GM18519 (cell line): Measurements from ENCODE around the gene PLCH1.

Experiments used
- ATAC-seq: cut with Tn5 transposase; IDR thresholded peaks from one replicate; pipeline ENCODE4 v1.9.1; 2021; ENCODE audit warnings: mild to moderate bottlenecking, moderate library complexity; ENCODE audit not compliant: unreplicated experiment, low FRiP score

PLCH1 gene

GRCh38 chr3:155745795-155746550 lies 1.1 kb upstream of the PLCH1 start:
- no peak for ATAC-seq

DNA sequence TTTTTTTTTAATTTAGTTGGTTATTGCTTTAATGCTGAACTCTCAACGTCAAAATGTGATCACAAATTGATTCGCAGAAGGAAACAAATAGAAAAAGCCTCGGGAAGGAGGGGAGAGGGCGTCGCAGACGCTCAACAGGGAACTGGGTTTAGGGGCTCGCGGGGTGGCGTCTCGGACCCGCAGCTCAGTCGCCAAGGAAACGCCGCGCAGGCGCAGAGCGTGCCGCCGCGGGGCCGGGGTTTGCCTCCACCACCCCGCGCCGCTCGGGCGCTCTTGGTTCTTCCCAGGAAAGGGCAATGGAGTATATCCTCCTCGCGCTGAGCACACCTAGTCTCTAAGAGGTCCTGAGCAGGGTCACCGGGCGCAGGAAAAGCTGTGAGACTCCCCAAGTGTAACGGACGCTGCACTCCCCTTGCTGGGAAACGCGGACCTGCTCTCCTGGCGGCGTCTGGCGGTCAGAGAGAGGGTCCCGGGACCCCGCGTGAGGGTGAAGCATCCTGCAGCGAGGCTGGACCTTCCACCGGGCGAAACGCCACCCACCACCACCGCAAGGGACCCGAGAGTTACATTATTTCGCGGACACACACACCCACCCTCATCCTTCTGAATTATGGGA lies 753 bp downstream of the PLCH1 start:
- ATAC-seq: no peak

DNA sequence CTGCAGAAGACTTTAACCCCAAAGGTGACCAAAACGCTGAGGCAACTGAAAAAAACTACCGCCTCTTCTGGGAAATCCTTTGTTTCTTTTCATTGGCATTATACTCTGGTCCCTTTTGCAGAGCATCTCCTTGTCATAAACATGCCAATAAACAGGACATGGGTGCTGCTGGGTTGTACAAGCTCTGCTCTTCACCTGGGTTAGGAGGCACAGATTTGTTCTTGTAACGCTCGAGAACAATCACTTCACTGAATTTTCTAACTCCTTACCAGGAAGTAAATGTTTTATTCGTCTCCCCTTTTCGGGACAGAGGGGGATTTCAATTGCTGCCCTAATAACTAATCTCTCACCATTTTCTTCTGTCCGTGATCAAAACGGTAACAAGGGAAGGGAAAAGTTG lies 1.3 kb downstream of the PLCH1 start:
- no peak for ATAC-seq

DNA sequence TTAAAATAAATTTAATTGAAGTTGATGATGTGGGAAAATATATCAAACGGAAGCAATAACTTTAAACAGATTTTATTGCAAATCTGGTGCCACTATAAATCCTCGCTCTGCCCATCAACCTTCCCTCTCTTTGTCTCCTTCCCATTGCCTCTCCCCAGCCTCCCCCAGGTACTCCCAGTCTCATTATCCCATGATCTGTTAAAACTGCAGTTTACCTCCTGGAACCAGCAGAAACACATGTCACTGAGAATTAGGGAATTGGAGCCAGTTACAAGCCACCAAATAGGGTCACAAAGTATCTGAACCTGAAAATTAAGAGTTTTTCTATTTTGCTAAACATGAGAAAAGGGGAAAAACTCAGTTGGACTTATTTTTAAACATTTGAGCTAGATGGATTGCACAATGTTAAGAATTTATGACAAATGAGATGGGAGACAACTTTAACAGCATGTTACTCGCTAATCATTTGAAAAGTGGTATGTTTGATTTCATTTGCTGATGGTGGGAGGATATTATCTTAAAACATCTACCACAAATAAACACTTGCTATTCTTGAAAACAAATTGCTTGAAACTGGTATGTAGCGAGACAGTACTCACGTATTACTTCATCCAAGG lies 2.4 kb downstream of the PLCH1 start:
- no peak for ATAC-seq

- no peak for ATAC-seq
Measured at GRCh38 chr3:155741603-155742002, 3.3 kb downstream of the PLCH1 start.

DNA sequence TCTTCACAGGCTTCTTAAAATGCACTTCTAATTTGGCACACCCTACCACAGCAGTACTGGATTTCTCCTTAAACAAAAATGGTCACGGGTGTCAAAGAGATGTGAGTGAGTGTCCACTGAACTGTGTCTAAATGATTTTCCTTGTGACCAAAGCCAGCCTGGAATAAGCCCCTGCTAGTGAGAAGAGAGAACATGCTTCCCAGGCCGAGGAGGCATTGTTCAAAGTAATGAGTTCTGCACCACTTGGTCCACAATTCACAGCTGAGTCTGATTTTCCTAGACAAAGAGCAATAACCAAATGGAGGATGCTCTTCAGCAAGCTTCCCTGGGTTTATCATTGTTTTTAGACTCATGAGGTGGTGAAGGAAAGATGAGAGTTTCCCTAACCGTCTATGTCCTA lies 3.8 kb downstream of the PLCH1 start:
- no peak for ATAC-seq

- no peak for ATAC-seq
Measured at GRCh38 chr3:155739154-155739553, 5.7 kb downstream of the PLCH1 start.

- ATAC-seq: no peak
Measured at GRCh38 chr3:155738580-155739076, 6.2 kb downstream of the PLCH1 start.

- peak; percentile 63 for ATAC-seq
Measured at GRCh38 chr3:155737844-155738460, 6.9 kb downstream of the PLCH1 start.

- no peak for ATAC-seq
Measured at GRCh38 chr3:155736381-155736780, 8.5 kb downstream of the PLCH1 start.

GRCh38 chr3:155730843-155731242 lies 14.0 kb downstream of the PLCH1 start:
- no peak for ATAC-seq

GRCh38 chr3:155727836-155728235 lies 17.0 kb downstream of the PLCH1 start:
- no peak for ATAC-seq

GRCh38 chr3:155714295-155714718 lies 30.6 kb downstream of the PLCH1 start:
- no peak for ATAC-seq

- peak; percentile 89 for ATAC-seq
Measured at GRCh38 chr3:155712008-155712407, 32.9 kb downstream of the PLCH1 start.

- no peak for ATAC-seq
Measured at GRCh38 chr3:155704771-155705559, 39.9 kb downstream of the PLCH1 start.

GRCh38 chr3:155704061-155704460 lies 40.8 kb downstream of the PLCH1 start:
- no peak for ATAC-seq

DNA sequence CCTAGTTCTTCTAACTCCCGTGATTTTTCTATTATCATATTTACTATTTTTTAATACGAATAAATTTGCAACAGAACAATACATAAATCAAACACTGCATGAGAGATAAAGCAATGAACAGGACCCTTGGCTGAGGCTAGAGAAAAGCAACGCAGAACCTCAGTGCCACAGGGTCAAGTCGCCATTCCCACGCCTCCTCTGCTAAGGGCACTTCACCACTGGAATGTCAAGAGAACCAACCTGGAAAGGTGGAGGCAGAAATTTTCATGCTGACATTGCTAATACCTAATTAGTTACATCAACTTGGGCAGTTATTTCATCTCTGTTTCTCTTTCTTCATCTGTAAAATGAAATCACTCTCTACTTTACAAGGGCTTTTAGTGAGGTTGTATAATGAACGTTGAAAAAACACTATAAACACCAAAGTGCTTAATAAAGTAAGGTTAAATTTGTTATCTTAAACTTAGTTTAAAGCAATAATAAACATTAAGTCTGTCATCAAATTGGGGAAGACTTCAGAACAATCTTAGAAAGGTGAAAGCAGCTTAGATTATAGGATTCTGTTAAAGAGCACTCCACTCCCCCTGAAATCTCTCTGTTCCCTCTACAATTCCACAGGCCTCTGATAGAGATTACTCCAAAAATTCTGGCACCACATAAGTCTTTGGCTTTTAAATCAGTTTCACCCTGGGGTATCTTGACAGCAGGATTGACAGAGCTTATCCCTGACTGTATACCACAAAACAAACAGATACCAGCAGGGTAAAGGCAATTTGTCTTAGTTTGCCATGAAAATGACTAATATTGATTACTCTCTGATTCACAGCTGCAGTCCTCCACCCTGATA lies 41.9 kb downstream of the PLCH1 start:
- ATAC-seq: no peak

- peak; percentile 71 for ATAC-seq
Measured at GRCh38 chr3:155701882-155702465, 42.9 kb downstream of the PLCH1 start.

GRCh38 chr3:155697542-155697941 lies 47.3 kb downstream of the PLCH1 start:
- no peak for ATAC-seq
